Astrocyte of the cerebellum (primary cell): ENCODE data around the gene GLIS1.

Experiments
- DNase-seq: peaks from one replicate; pipeline ENCODE4 v3.0.0-alpha.2; 2011; ENCODE audit warnings: low read depth
- H3K4me3 ChIP-seq: 2 replicates; pipeline ENCODE4 v1.5.1; 2011; ENCODE audit warnings: mild to moderate bottlenecking, low read depth, low read length, moderate library complexity
- CTCF ChIP-seq: IDR thresholded peaks from 2 replicates; pipeline ENCODE4 v1.5.1; 2012; ENCODE audit warnings: low read length, low read depth, moderate library complexity, mild to moderate bottlenecking; ENCODE audit errors: missing control alignments
- in situ Hi-C: cut with HindIII; loops from 2 replicates; pipeline ENCODE4 v1.10.0; 2017; ENCODE audit warnings: low sequenced_read_pairs

The GLIS1 gene

GRCh38 chr1:53715478-53715877 is 23.5 kb downstream of the GLIS1 start:
- H3K4me3 ChIP-seq, result no peak overlapping the region
- TF ChIP-seq CTCF, result peak; percentile 59
- in situ Hi-C loops, result no loop called here
- no peak for DNase-seq

- DNase-seq, result no peak
Measured at GRCh38 chr1:53712276-53712675, 26.7 kb downstream of the GLIS1 start.

GRCh38 chr1:53710584-53710983 is 28.4 kb downstream of the GLIS1 start:
- TF ChIP-seq CTCF, result no peak
- no peak overlapping the region for H3K4me3 ChIP-seq
- no peak for DNase-seq
- in situ Hi-C loops, result no loop called here

More at GRCh38 chr1:53712276-53712675, 26.7 kb downstream of the GLIS1 start:
- H3K4me3 ChIP-seq, result no peak overlapping the region
- in situ Hi-C loops, result no loop called here
- no peak for TF ChIP-seq CTCF

GRCh38 chr1:53708687-53709086 is 30.3 kb downstream of the GLIS1 start:
- H3K4me3 ChIP-seq, result no peak overlapping the region
- TF ChIP-seq CTCF, result no peak
- no peak for DNase-seq
- in situ Hi-C loops, result no loop called here

GRCh38 chr1:53706356-53706755 is 32.6 kb downstream of the GLIS1 start:
- no peak for DNase-seq
- no peak for TF ChIP-seq CTCF
- in situ Hi-C loops, result no loop called here
- H3K4me3 ChIP-seq, result no peak overlapping the region

GRCh38 chr1:53705446-53706096 is 33.4 kb downstream of the GLIS1 start:
- TF ChIP-seq CTCF, result no peak
- H3K4me3 ChIP-seq, result no peak overlapping the region
- DNase-seq, result no peak
- in situ Hi-C loops, result no loop called here
